Thyroid gland (tissue), 4 donors: ENCODE measurements around the gene ANTKMT.

Source experiments
- CTCF ChIP-seq, 6 experiments: fragments of 200-600 bp in 3 of 6; fragments of 450-650 bp in 3 of 6; sonication (generic) in 3 of 6; IDR thresholded peaks; one replicate each; pipeline ENCODE4 v1.5.1; 2016 to 2019; ENCODE audit warnings: antibody characterized with exemption in 6 of 6, mild to moderate bottlenecking in 2 of 6, inconsistent platforms in 1 of 6, moderate library complexity in 1 of 6
- POLR2A ChIP-seq, 2 donors: fragments of 450-650 bp; IDR thresholded peaks; one replicate each; pipeline ENCODE4 v1.6.1; 2017; ENCODE audit warnings: antibody characterized with exemption in 2 of 2, mild to moderate bottlenecking in 2 of 2, moderate library complexity in 1 of 2

DNA sequence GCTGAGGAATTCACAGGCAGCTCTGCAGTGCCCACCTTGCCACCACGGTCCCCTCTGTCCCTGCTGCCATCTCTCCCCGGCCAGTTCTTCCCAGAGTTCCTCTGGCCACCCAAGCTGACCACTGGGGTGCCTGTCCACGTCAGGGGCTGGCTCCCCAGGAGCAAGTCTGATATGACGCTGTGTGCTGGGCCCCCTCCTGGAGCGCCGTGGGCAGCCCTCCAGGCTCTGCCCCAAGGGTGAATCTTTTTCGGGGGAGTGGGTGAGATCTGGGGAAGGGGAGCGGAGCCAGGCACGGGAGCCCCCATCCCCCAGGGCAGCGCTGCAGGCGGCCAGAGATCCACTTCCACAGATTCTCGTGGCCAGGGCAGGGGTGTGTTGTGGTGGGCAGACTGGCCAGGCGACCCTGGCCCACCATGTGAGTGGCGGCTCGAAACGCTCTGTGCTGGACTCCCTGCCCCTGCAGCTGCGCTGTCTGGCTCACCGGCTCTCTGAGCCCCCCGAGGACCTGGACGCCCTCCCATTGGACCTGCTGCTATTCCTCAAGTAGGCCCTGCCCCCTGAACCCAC is 43.3 kb downstream of the ANTKMT start:
- no peak for TF ChIP-seq CTCF (IDR thresholded peaks at IDR 0.05)
- TF ChIP-seq POLR2A (IDR thresholded peaks at IDR 0.05), result no peak
